ENCODE results near the gene GOLT1A. TPM values are rescaled to one million over a fixed set of nuclear protein-coding genes. Genes with fewer than 3 reads are reported as not detected.
A peak's percentile ranks its signal among the peaks of the same experiment; 100 is the strongest.

The GOLT1A gene
- total RNA-seq, 3 donors from 2014 or later = 2.5 to 11.4 (median 3.9) TPM

DNA sequence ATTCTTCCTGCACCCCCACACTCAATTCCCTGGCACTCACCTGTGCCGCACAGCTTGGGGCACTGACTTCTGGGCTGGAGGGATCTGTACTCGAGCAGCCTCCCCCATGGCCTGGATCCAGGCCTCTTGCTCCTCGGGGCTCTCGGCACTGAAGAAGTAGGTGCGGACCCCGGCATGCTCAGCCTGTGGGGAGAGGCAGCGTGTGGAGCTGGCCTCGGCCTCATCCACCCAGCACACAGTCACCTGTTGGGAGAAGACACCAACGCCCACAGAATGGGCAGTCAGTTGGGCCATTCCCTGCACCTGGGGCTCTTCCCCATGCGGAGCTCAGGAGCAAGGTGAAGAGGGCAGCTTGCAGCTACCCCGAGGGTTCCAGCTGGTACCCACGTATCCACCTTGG lies 47.5 kb upstream of the GOLT1A start:
- Histone ChIP-seq H3K9me3 (no peaks in the 10 kb centered on the region), H3K4me1 (ENCODE audit: low read depth) (peaks cover 9% of the 10 kb centered on the region), H3K36me3 (ENCODE audit: low read depth) (peaks cover 3% of the 10 kb centered on the region), H3K4me3 (no peak overlapping the region)
- intact Hi-C loops (cut with DNase I, micrococcal nuclease) = loop anchor here in 1 of 2 donors (10.0 kb wide), 1 partner anchor 104 kb away; no protein-coding TSS in a partner anchor
- DNase-seq = no peak
- no peak for ATAC-seq
- TF ChIP-seq, protein P1, sequence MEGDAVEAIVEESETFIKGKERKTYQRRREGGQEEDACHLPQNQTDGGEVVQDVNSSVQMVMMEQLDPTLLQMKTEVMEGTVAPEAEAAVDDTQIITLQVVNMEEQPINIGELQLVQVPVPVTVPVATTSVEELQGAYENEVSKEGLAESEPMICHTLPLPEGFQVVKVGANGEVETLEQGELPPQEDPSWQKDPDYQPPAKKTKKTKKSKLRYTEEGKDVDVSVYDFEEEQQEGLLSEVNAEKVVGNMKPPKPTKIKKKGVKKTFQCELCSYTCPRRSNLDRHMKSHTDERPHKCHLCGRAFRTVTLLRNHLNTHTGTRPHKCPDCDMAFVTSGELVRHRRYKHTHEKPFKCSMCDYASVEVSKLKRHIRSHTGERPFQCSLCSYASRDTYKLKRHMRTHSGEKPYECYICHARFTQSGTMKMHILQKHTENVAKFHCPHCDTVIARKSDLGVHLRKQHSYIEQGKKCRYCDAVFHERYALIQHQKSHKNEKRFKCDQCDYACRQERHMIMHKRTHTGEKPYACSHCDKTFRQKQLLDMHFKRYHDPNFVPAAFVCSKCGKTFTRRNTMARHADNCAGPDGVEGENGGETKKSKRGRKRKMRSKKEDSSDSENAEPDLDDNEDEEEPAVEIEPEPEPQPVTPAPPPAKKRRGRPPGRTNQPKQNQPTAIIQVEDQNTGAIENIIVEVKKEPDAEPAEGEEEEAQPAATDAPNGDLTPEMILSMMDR (IDR thresholded peaks at IDR 0.05) = no peak

DNA sequence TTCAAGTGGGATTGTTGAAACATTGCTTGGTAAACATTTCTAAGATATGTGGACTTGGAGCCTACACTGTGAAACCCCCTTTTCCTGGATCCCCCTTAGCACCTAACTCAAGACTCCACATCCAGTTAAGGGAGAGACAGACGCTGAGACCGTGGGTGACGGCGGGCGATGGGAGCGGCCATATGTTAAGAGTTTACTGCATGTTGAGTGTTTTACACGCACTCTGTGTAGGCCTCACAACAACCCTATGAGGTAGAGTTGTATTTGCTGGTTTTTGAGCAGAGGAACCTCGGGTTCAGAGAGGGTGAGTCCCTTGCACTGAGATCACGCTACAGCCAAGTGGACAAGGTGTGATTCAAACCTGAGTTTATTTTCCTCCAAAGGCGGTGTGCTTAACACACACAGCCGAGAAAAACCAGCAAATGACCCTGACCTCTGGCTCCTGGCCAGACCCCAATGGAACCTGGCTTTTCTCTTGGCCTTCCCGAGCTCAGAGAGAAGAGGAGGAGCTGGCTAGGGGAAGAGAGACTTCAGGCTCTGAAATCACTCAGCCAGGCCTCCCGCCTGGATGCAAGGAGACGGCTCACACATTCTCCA lies 46.9 kb upstream of the GOLT1A start:
- TF ChIP-seq, protein P1 (IDR thresholded peaks at IDR 0.05) = no peak
- intact Hi-C loops (cut with DNase I, micrococcal nuclease) = loop anchor here in 1 of 2 donors (10.0 kb wide), 1 partner anchor 104 kb away; no protein-coding TSS in a partner anchor
- Histone ChIP-seq H3K4me1 (ENCODE audit: low read depth) (peaks cover 3% of the 10 kb centered on the region), H3K36me3 (ENCODE audit: low read depth) (peaks cover 3% of the 10 kb centered on the region), H3K4me3 (no peak overlapping the region), H3K9me3 (no peaks in the 10 kb centered on the region)
- ATAC-seq (no peak), DNase-seq (no peak)

DNA sequence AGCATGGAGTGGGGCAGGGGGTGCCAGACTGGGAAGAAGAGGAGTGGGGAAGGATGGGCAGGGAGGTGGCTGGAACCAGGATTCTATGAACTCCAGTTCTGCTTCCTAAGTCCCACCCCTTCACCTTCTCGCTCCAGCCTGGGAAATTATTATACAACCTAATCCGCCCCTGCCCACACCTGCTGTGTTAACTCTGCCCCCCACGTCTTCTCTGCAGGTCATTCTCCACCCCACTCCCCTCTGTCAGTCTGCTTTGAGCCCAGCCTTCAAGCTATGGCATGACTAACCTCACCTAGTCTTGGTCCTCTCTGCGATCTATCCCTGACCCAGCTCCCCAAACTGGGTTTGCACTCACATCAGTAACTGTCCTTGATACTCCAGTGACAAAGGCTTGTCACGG lies 46.0 kb upstream of the GOLT1A start:
- DNase-seq = no peak
- H3K9me3 ChIP-seq = no peaks in the 10 kb centered on the region
- no peaks in the 10 kb centered on the region for H3K4me1 ChIP-seq (ENCODE audit: low read depth)
- intact Hi-C loops (cut with DNase I, micrococcal nuclease) = loop anchor here in 1 of 2 donors (10.0 kb wide), 1 partner anchor 105 kb away; no protein-coding TSS in a partner anchor
- no peak overlapping the region for H3K4me3 ChIP-seq
- H3K36me3 ChIP-seq (ENCODE audit: low read depth) = peaks cover 3% of the 10 kb centered on the region
- TF ChIP-seq, protein P1 (IDR thresholded peaks at IDR 0.05) = no peak
- no peak for ATAC-seq

DNA sequence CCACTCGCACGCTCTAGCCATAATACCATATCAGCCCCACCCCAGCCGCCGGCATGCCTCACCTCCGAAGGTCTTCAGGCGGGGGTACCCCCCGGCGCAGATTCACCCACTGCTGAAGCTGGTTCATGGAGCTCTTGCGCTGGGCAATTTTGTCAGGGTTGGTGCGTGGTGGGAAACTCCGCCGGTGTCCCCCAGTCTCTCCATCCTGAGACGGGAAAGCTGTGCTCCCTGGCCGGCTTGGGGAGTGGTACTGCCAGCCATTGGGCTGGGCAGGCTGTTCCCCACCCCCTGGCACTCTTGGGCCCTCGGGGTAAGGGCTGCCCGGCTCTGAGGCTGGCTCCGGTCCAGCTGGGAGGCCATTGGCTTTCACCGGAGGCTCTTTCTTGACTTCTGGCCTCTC lies 45.4 kb upstream of the GOLT1A start:
- TF ChIP-seq, protein P1 (IDR thresholded peaks at IDR 0.05) = no peak

DNA sequence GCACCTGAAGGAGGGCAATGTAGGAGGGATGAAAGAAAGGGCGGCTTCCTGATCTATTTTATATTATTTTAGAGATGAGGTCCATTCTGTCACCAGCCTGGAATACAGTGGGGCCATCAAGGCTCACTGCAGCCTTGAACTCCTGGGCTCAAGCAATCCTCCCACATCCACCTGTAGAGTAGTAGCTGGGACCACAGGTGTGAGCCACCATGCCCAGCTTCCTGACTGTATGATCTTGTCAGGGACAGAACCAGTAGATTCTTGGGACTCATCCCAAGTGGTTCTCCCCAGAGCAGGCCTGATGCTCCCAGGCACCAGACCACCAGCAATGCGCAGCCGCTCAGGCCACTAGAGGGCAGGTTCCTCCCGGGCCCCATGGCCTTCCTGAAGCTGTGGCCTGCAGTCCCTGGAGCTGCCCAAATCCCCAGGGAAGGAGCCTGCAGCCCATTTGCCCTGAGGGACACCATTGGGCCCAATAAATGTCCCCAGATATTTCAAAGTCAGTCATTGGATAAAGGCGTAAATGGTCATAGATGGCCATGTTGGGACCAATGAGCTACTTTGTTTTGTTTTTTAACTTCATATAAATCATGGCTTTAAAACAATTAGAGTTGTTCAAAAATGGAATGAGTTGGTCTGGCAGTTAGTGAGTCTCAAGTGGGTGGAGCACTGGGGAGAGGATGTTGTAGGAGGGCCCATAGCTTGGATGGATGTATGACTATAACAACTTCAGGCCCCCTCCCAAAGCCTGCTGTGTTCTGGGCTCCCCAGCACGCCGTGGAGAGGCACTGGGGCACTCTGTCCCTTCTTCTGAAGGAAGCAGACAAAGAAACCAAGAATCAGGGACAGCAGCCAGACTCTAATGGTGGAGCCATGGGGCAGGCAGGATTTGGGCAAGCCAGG lies 44.7 kb upstream of the GOLT1A start:
- Histone ChIP-seq H3K36me3 (ENCODE audit: low read depth) (peaks cover 3% of the 10 kb centered on the region), H3K4me1 (ENCODE audit: low read depth) (no peaks in the 10 kb centered on the region)

More for the DNA sequence above, 45.4 kb upstream of the GOLT1A start:
- peaks cover 3% of the 10 kb centered on the region for H3K36me3 ChIP-seq (ENCODE audit: low read depth)
- H3K9me3 ChIP-seq = no peaks in the 10 kb centered on the region
- intact Hi-C loops (cut with DNase I, micrococcal nuclease) = no loop called here
- ATAC-seq = no peak
- DNase-seq = no peak
- no peaks in the 10 kb centered on the region for H3K4me1 ChIP-seq (ENCODE audit: low read depth)
- no peak overlapping the region for H3K4me3 ChIP-seq

More for the DNA sequence above, 44.7 kb upstream of the GOLT1A start:
- DNase-seq (peak in 2 of 3 donors; percentile 65 to 70), ATAC-seq (peak; percentile 68)
- intact Hi-C loops (cut with DNase I, micrococcal nuclease) = no loop called here
- H3K4me3 ChIP-seq = no peak overlapping the region
- no peaks in the 10 kb centered on the region for H3K9me3 ChIP-seq
- TF ChIP-seq, protein P1 (IDR thresholded peaks at IDR 0.05) = peak; percentile 52
